ENCODE data around the gene PDE3A. TPM values are rescaled to one million over a fixed set of nuclear protein-coding genes. Genes with fewer than 3 reads are reported as not detected.

Gene PDE3A
- total RNA-seq, 1 experiment from 2014 or later: 2.8 TPM

GRCh38 chr12:20476551-20476950, 108.2 kb downstream of the PDE3A start:
- H3K27ac Mint-ChIP-seq: no peak overlapping the region
- ChIA-PET POLR2A (no interaction called here), CTCF (no interaction called here)
- H3K27me3 Mint-ChIP-seq (ENCODE audit: low read depth): no peaks in the 10 kb centered on the region
- H3K4me3 Mint-ChIP-seq: no peak overlapping the region
- peaks cover 14% of the 10 kb centered on the region for H3K9me3 Mint-ChIP-seq
- peaks cover 11% of the 10 kb centered on the region; the same call in 1 of the 2 replicates for H3K4me1 Mint-ChIP-seq
- peaks cover 10% of the 10 kb centered on the region for H3K36me3 Mint-ChIP-seq
- ATAC-seq (no peak), DNase-seq (ENCODE audit: low spot score) (no peak)
- TF ChIP-seq ZNF671 (CRISPR knock-in tag; IDR thresholded peaks at IDR 0.05) (no peak), ZBTB43 (CRISPR knock-in tag; IDR thresholded peaks at IDR 0.05) (no peak), OVOL2 (CRISPR knock-in tag; IDR thresholded peaks at IDR 0.05; ENCODE audit: borderline replicate concordance) (no peak), KAT7 (CRISPR knock-in tag; IDR thresholded peaks at IDR 0.05; ENCODE audit: borderline replicate concordance) (no peak), ZNF317 (CRISPR knock-in tag; IDR thresholded peaks at IDR 0.05; ENCODE audit: borderline replicate concordance, low read depth) (no peak), E2F5 (CRISPR knock-in tag; IDR thresholded peaks at IDR 0.05) (no peak), GABPB1 (CRISPR knock-in tag; IDR thresholded peaks at IDR 0.05) (no peak), CREM (CRISPR knock-in tag; IDR thresholded peaks at IDR 0.05) (no peak), TP53 (CRISPR knock-in tag; IDR thresholded peaks at IDR 0.05) (no peak), AFF4 (CRISPR knock-in tag; IDR thresholded peaks at IDR 0.05; ENCODE audit: borderline replicate concordance) (no peak), ZNF263 (CRISPR knock-in tag; IDR thresholded peaks at IDR 0.05; ENCODE audit: low read depth) (no peak), ZNF138 (CRISPR knock-in tag; conservative IDR thresholded peaks at IDR 0.05) (no peak), ZNF219 (CRISPR knock-in tag; IDR thresholded peaks at IDR 0.05; ENCODE audit: borderline replicate concordance) (no peak), CREB1 (CRISPR knock-in tag; IDR thresholded peaks at IDR 0.05) (no peak), CBFB (CRISPR knock-in tag; IDR thresholded peaks at IDR 0.05; ENCODE audit: low read depth) (no peak)
- TF ChIP-seq, protein P1, sequence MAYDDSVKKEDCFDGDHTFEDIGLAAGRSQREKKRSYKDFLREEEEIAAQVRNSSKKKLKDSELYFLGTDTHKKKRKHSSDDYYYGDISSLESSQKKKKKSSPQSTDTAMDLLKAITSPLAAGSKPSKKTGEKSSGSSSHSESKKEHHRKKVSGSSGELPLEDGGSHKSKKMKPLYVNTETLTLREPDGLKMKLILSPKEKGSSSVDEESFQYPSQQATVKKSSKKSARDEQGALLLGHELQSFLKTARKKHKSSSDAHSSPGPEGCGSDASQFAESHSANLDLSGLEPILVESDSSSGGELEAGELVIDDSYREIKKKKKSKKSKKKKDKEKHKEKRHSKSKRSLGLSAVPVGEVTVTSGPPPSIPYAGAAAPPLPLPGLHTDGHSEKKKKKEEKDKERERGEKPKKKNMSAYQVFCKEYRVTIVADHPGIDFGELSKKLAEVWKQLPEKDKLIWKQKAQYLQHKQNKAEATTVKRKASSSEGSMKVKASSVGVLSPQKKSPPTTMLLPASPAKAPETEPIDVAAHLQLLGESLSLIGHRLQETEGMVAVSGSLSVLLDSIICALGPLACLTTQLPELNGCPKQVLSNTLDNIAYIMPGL (CRISPR knock-in tag; IDR thresholded peaks at IDR 0.05): no peak
- TF ChIP-seq, protein P2, sequence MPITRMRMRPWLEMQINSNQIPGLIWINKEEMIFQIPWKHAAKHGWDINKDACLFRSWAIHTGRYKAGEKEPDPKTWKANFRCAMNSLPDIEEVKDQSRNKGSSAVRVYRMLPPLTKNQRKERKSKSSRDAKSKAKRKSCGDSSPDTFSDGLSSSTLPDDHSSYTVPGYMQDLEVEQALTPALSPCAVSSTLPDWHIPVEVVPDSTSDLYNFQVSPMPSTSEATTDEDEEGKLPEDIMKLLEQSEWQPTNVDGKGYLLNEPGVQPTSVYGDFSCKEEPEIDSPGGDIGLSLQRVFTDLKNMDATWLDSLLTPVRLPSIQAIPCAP (CRISPR knock-in tag; IDR thresholded peaks at IDR 0.05): no peak
- TF ChIP-seq, protein P3, sequence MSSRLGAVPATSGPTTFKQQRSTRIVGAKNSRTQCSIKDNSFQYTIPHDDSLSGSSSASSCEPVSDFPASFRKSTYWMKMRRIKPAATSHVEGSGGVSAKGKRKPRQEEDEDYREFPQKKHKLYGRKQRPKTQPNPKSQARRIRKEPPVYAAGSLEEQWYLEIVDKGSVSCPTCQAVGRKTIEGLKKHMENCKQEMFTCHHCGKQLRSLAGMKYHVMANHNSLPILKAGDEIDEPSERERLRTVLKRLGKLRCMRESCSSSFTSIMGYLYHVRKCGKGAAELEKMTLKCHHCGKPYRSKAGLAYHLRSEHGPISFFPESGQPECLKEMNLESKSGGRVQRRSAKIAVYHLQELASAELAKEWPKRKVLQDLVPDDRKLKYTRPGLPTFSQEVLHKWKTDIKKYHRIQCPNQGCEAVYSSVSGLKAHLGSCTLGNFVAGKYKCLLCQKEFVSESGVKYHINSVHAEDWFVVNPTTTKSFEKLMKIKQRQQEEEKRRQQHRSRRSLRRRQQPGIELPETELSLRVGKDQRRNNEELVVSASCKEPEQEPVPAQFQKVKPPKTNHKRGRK (CRISPR knock-in tag; IDR thresholded peaks at IDR 0.05; ENCODE audit: borderline replicate concordance): no peak
- TF ChIP-seq, protein P4, sequence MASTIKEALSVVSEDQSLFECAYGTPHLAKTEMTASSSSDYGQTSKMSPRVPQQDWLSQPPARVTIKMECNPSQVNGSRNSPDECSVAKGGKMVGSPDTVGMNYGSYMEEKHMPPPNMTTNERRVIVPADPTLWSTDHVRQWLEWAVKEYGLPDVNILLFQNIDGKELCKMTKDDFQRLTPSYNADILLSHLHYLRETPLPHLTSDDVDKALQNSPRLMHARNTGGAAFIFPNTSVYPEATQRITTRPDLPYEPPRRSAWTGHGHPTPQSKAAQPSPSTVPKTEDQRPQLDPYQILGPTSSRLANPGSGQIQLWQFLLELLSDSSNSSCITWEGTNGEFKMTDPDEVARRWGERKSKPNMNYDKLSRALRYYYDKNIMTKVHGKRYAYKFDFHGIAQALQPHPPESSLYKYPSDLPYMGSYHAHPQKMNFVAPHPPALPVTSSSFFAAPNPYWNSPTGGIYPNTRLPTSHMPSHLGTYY (CRISPR knock-in tag; IDR thresholded peaks at IDR 0.05): no peak
